GM13976 (cell line): ENCODE data around the gene PF4V1.

Experiments
- DNase-seq: peaks from one replicate; pipeline ENCODE4 v3.0.0; 2012; ENCODE audit warnings: low spot score
- in situ Hi-C: fragments of 300-500 bp; cut with MboI; formaldehyde crosslinking; loops from one replicate; pipeline ENCODE4 v1.12.0; 2022; ENCODE audit warnings: low sequenced_read_pairs, mixed read lengths, inconsistent platforms; ENCODE audit not compliant: unreplicated experiment
- TF ChIP-seq, protein P1 (sequence below): IDR thresholded peaks from 2 replicates; pipeline ENCODE4 v1.5.1; 2012; ENCODE audit warnings: borderline replicate concordance, mild to moderate bottlenecking; ENCODE audit not compliant: insufficient read depth; ENCODE audit errors: extremely low read depth, missing control alignments, control extremely low read depth

PF4V1 gene

DNA sequence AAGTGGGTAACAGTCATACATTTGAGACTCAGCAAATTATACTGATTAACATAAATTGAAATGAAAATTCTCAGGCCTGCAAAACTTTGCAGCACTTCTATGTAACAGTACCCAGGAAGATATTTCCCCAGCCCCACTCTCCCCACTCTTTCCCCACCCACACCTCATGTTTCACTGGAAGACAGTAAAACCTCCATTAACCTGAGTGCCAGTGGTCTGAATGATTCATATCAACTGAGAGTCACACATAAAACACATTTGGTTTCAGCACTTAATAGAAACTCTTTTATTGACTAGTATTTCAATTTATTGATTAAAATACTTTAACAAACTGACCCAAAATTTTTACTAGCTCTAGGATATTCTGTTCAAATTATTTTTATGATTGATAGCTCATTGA is 9.7 kb upstream of the PF4V1 start:
- in situ Hi-C loops: no loop called here
- TF ChIP-seq, protein P1, sequence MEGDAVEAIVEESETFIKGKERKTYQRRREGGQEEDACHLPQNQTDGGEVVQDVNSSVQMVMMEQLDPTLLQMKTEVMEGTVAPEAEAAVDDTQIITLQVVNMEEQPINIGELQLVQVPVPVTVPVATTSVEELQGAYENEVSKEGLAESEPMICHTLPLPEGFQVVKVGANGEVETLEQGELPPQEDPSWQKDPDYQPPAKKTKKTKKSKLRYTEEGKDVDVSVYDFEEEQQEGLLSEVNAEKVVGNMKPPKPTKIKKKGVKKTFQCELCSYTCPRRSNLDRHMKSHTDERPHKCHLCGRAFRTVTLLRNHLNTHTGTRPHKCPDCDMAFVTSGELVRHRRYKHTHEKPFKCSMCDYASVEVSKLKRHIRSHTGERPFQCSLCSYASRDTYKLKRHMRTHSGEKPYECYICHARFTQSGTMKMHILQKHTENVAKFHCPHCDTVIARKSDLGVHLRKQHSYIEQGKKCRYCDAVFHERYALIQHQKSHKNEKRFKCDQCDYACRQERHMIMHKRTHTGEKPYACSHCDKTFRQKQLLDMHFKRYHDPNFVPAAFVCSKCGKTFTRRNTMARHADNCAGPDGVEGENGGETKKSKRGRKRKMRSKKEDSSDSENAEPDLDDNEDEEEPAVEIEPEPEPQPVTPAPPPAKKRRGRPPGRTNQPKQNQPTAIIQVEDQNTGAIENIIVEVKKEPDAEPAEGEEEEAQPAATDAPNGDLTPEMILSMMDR: no peak

DNA sequence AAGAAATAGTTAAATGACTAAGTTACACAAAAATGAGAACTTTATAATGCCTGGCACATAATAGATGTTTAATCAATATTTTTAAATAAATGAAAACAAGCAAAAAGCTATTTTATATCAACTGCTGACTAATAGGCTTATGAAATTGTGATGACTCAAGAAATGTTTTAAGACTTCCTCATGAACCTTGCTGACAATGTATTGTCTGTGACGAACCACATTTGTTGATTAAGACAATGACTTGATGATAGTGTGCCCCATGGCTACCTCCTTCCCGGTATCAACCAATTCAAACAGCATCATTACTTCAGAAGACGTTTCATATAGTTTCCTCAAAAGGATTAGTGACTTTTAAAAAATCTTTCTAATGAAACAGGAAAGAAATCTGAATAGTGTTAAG is 8.8 kb upstream of the PF4V1 start:
- TF ChIP-seq, protein P1: no peak
- no peak for DNase-seq
- in situ Hi-C loops: no loop called here

More for the DNA sequence above, 9.7 kb upstream of the PF4V1 start:
- no peak for DNase-seq

DNA sequence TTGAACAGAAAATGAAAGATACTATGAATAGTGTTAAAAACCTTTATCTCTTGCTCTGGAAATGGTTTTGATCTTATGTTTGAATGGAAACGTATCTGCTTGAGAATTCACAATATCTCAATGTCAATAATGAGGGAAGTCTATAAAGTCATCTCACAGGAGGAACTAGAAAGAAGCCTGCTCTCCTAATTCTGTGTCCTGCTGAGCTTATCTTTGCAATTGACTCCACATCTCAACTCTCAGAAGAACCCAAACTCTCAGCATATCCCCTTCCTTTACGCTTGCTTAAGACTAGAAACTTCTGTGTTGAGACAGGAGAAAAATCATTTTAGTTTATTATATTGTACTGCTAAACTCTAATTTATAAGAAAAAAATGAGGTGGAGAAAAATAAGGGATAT is 8.3 kb upstream of the PF4V1 start:
- in situ Hi-C loops: no loop called here
- TF ChIP-seq, protein P1: no peak
- DNase-seq: no peak

DNA sequence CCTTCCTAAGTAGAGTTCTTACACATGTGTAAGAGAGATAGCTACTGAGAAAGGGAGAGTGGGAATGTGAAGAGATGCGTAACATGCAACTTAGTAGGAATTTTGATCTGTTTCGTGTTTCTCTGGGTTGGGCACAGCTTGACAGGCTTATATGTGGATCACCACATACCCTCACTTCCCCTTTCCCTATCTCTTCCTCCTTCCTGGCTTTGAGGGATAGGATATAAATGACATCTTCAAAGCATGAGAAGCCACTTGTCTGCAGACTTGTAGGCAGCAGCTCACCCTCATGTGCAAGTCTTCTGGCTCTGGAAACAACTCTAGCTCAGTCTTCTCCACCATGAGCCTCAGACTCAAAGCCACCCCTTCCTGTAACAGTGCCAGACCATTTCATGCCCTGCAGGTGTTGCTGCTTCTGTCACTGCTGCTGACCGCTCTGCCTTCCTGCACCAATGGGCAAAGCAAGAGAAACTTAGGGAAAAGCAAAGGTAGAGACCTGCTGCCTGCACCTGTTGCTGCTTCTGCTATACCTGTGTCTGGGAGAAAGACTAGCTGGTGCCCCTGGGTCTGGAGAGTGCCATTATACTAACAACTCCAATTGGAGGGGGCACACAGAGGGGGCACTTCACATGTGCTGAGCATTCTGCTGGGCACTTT is 5.4 kb upstream of the PF4V1 start:
- in situ Hi-C loops: no loop called here
- TF ChIP-seq, protein P1: no peak
- no peak for DNase-seq

DNA sequence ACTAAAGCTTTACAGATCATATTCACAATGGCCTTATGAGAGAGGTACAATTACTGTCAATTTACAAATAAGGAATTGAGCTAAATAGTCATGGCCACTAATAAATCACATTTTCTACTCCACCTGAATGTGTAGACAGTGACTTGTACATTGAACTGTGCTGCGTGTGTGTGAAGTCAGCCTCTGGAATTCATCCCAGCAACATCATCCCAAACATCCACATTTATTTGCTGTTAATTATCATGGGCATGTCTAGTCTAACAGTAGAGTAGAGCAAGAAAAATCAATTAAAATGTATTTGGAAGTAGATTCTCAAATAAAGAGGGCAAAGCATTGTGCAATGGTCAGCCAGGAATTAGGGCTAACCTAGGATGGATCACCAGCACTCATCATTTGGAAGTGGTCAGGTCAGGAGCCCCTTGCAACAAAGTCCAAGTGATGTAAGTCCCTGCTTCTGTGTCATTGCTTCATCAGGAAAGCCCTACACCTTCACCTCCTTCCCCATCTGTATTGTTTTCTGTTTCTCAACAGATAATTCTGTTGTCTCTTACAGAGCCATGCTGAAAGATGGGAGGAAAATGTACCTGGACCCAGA is 4.8 kb upstream of the PF4V1 start:
- TF ChIP-seq, protein P1: no peak
- in situ Hi-C loops: no loop called here
- DNase-seq: no peak

DNA sequence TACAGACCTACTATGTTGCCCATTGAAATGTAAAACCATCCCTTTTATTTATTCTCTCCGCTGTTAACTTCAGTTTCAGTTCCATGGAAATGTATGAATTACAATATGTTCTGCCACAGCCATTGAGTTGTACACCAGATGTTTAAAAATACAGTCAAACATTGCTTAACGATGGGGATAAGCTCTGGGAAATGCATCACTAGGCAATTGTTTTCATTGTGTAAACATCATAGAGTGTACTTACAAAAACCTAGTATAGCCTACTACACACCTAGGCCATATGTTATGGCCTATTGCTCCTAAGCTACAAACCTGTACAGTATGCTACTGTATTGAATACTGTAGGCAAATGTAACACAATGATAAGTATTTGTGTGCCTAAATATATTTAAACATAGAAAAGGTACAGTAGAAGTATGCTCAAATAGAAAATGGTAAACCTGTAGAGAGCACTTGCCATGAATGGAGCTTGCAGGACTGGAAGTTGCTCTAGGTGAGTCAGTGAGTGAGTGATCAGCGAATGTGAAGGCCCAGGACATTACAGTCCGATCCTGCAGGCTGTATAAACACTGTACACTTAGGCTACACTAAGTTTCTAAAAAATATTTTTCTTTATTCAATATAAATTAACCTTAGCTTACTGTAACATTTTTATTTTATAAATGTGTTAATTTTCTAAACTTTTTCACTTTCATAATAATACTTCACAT is 2.7 kb upstream of the PF4V1 start:
- TF ChIP-seq, protein P1: no peak
- no peak for DNase-seq
- in situ Hi-C loops: no loop called here
